T-cell (primary cell): ENCODE data around the gene TRPM6. TPM values are rescaled to one million over a fixed set of nuclear protein-coding genes. Genes with fewer than 3 reads are reported as not detected.
A peak's percentile ranks its signal among the peaks of the same experiment; 100 is the strongest.

Experiments used
- ATAC-seq, 4 experiments: fragments of 200-7000 bp in 3 of 4; fragments of 150-1000 bp in 1 of 4; cut with Tn5 transposase; replicated peaks in 1 of 4; 1 replicate in 3 of 4; 2 replicates in 1 of 4; pipeline ENCODE4 v1.10.0; 2021; ENCODE audit warnings: moderate library complexity in 3 of 4, mild to moderate bottlenecking in 2 of 4, moderate number of reproducible peaks in 1 of 4
- CTCF ChIA-PET, 2 donors: fragments of 300-600 bp; sonication (Branson Sonifier 250); formaldehyde crosslinking; loops; one replicate each; lab custom pipeline; 2022; ENCODE audit warnings: antibody characterized with exemption in 2 of 2; lab: Charles Lee
- POLR2A ChIA-PET, 2 donors: fragments of 300-600 bp; sonication (Branson Sonifier 250); formaldehyde crosslinking; loops; one replicate each; lab custom pipeline; 2022; ENCODE audit warnings: antibody characterized with exemption in 2 of 2; lab: Charles Lee
- DNase-seq, 35 experiments: peaks; one replicate each; pipeline versions ENCODE4 v3.0.0 to v3.0.0-alpha.2; 2013 to 2023
- H3K27ac ChIP-seq: one replicate; pipeline ENCODE4 v1.5.1; 2013; ENCODE audit warnings: low read length
- H3K27me3 ChIP-seq, 2 experiments: replicated peaks in 1 of 2; 1 replicate in 1 of 2; 2 replicates in 1 of 2; pipeline versions ENCODE4 v1.6.1 to v1.7.0; 2013; ENCODE audit warnings: low read length in 1 of 2, mixed read lengths in 1 of 2; ENCODE audit not compliant: control insufficient read depth in 2 of 2, insufficient read depth in 2 of 2; ENCODE audit errors: extremely low read depth in 1 of 2
- H3K36me3 ChIP-seq, 2 donors: 1 replicate in 1 of 2; 2 replicates in 1 of 2; pipeline versions ENCODE4 v1.6.1 to v1.7.0; 2013; ENCODE audit warnings: low read length in 1 of 2; ENCODE audit not compliant: control insufficient read depth in 2 of 2, insufficient read depth in 1 of 2; ENCODE audit errors: extremely low read depth in 1 of 2
- H3K4me1 ChIP-seq, 2 experiments: 1 replicate in 1 of 2; 2 replicates in 1 of 2; pipeline versions ENCODE4 v1.6.1 to v1.7.0; 2013; ENCODE audit warnings: low read length in 2 of 2, mixed read lengths in 1 of 2; ENCODE audit not compliant: insufficient read depth in 2 of 2, control insufficient read depth in 1 of 2; ENCODE audit errors: extremely low read depth in 1 of 2
- H3K4me3 ChIP-seq, 2 donors: 1 replicate in 1 of 2; 2 replicates in 1 of 2; pipeline versions ENCODE4 v1.5.1 to v1.7.0; 2013; ENCODE audit warnings: mild to moderate bottlenecking in 2 of 2, low read length in 1 of 2, moderate library complexity in 1 of 2; ENCODE audit not compliant: control insufficient read depth in 1 of 2; ENCODE audit errors: extremely low read depth in 1 of 2
- H3K9me3 ChIP-seq: 2 replicates; pipeline ENCODE4 v1.7.0; 2013
- H3K27ac Mint-ChIP-seq, 2 donors: one replicate each; pipeline ENCODE4 v1.8.0; 2020 to 2021; ENCODE audit warnings: mild to moderate bottlenecking in 2 of 2, mixed read lengths in 2 of 2
- H3K27me3 Mint-ChIP-seq, 2 donors: one replicate each; pipeline ENCODE4 v1.8.0; 2021 to 2022; ENCODE audit warnings: mixed read lengths in 2 of 2
- H3K36me3 Mint-ChIP-seq: one replicate; pipeline ENCODE4 v1.8.0; 2021; ENCODE audit warnings: mixed read lengths
- H3K4me1 Mint-ChIP-seq, 3 donors: one replicate each; pipeline ENCODE4 v1.8.0; 2020 to 2022; ENCODE audit warnings: mixed read lengths in 3 of 3, mild to moderate bottlenecking in 1 of 3
- H3K4me3 Mint-ChIP-seq, 3 donors: one replicate each; pipeline ENCODE4 v1.8.0; 2020 to 2022; ENCODE audit warnings: mild to moderate bottlenecking in 3 of 3, mixed read lengths in 3 of 3, moderate library complexity in 3 of 3
- H3K9me3 Mint-ChIP-seq, 3 donors: one replicate each; pipeline ENCODE4 v1.8.0; 2020 to 2022; ENCODE audit warnings: mixed read lengths in 3 of 3
- WGBS: methylation state at CpG from one replicate; pipeline ENCODE4 v1.1.5; 2013; ENCODE audit warnings: missing lambda C conversion rate; ENCODE audit not compliant: insufficient coverage; 5-methylcytosine and 5-hydroxymethylcytosine counted together
- total RNA-seq, 35 experiments: library from RNA in 6 of 35; stranded (reverse) in 6 of 35; fragments of 120-200 nt in 1 of 35; gene quantifications; one replicate each; pipeline versions ENCODE4 v1.2.1 to v1.2.4 and lab custom pipeline; 2013 to 2026

Gene TRPM6
- total RNA-seq, 5 donors from 2014 or later (not counting 1 experiment from before 2014, with no cell fraction given): not detected

DNA sequence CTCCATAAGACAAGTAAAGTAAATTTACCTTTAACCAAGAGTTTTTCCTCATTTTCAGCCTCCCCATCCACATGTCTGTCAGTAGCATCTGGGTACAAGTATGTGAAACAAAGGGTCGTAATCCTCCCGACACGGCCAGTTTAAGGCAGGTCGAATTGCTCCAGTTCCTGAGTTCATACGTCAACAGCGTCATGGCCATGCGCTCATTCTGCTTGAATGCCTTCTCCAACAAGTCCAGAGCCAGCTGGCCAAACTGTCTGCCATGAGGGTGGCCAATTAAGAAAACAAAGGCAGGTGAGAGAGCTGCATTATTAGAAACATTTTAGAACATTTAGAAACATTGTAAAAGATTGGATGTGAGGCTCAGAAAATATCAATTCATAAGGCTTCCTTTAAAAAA lies 87.5 kb downstream of the TRPM6 start:
- H3K9me3 Mint-ChIP-seq: no peaks in the 10 kb centered on the region
- 83% methylated on average over 5 of the region's 7 CpGs for WGBS
- CTCF ChIA-PET: interaction anchor here in 1 of 2 donors (0.7 to 1.1 kb wide), 2 partner anchors 9 to 182 kb away, joined by 3 to 8 read pairs; no protein-coding TSS in a partner anchor

GRCh38 chr9:74795803-74796202 lies 91.9 kb downstream of the TRPM6 start:
- CTCF ChIA-PET: no interaction called here
- no peaks in the 10 kb centered on the region for H3K36me3 Mint-ChIP-seq
- no peak overlapping the region for H3K27ac Mint-ChIP-seq
- POLR2A ChIA-PET: no interaction called here
- H3K9me3 Mint-ChIP-seq: no peaks in the 10 kb centered on the region
- peaks cover 7 to 16% of the 10 kb centered on the region in 2 donors for H3K27me3 Mint-ChIP-seq
- no peak for ATAC-seq
- H3K27ac ChIP-seq: no peak overlapping the region
- H3K36me3 ChIP-seq: no peaks in the 10 kb centered on the region
- H3K4me3 ChIP-seq: no peak overlapping the region
- H3K4me1 Mint-ChIP-seq: no peaks in the 10 kb centered on the region
- H3K27me3 ChIP-seq: peaks cover 2 to 3% of the 10 kb centered on the region in 2 experiments
- no peaks in the 10 kb centered on the region for H3K9me3 ChIP-seq
- no peaks in the 10 kb centered on the region for H3K4me1 ChIP-seq
- H3K4me3 Mint-ChIP-seq: no peak overlapping the region
- DNase-seq: no peak
- no CpG with 5 or more reads among the region's 1 CpG for WGBS

More for the DNA sequence above, 87.5 kb downstream of the TRPM6 start:
- H3K27ac ChIP-seq: no peak overlapping the region
- peaks cover 0 to 3% of the 10 kb centered on the region in 2 experiments for H3K27me3 ChIP-seq
- no peaks in the 10 kb centered on the region for H3K36me3 Mint-ChIP-seq
- no peaks in the 10 kb centered on the region for H3K9me3 ChIP-seq
- DNase-seq: no peak
- H3K4me1 Mint-ChIP-seq: no peaks in the 10 kb centered on the region
- H3K27ac Mint-ChIP-seq: no peak overlapping the region
- H3K4me3 Mint-ChIP-seq: no peak overlapping the region
- H3K36me3 ChIP-seq: no peaks in the 10 kb centered on the region
- H3K27me3 Mint-ChIP-seq: peaks cover 13 to 30% of the 10 kb centered on the region in 2 donors
- no peaks in the 10 kb centered on the region for H3K4me1 ChIP-seq
- H3K4me3 ChIP-seq: no peak overlapping the region
- no peak for ATAC-seq
- POLR2A ChIA-PET: no interaction called here

DNA sequence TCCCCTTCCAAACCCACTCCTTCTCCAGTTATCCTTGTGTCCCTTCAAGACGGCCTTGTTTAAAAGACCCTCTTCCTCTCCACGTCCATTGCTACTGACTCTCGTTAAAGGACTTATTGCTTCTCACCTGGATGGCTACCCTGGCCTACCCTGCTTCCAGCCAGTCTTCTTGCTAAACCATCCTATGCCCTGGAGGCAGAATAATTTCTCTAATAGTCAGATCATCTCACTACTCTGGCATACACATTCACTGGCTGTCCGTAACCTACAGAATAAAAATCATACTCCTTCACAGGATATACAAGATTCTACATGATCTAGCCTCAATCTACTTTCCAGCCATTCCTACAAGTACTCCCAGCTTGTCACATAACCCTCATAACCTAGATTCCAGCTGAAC lies 92.6 kb downstream of the TRPM6 start:
- Histone ChIP-seq H3K4me1 (no peaks in the 10 kb centered on the region), H3K9me3 (no peaks in the 10 kb centered on the region), H3K4me3 (no peak overlapping the region), H3K27ac (no peak overlapping the region), H3K27me3 (peaks cover under 1 to 2% of the 10 kb centered on the region in 2 experiments), H3K36me3 (no peaks in the 10 kb centered on the region)
- H3K4me3 Mint-ChIP-seq: no peak overlapping the region
- no peaks in the 10 kb centered on the region for H3K36me3 Mint-ChIP-seq
- CTCF ChIA-PET: interaction anchor here (0.7 to 1.3 kb wide), 3 partner anchors 20 to 425 kb away, joined by 3 to 5 read pairs (median 3); no protein-coding TSS in a partner anchor
- no peaks in the 10 kb centered on the region for H3K4me1 Mint-ChIP-seq
- WGBS: 75% methylated on average over 2 of the region's 4 CpGs
- no peaks in the 10 kb centered on the region for H3K9me3 Mint-ChIP-seq
- POLR2A ChIA-PET: no interaction called here
- H3K27me3 Mint-ChIP-seq: peaks cover 3 to 16% of the 10 kb centered on the region in 2 donors
- DNase-seq (no peak), ATAC-seq (no peak)
- H3K27ac Mint-ChIP-seq: no peak overlapping the region

GRCh38 chr9:74784506-74784905 lies 103.2 kb downstream of the TRPM6 start:
- Histone ChIP-seq H3K36me3 (no peaks in the 10 kb centered on the region), H3K27ac (no peak overlapping the region), H3K9me3 (no peaks in the 10 kb centered on the region), H3K27me3 (peaks cover 0 to 3% of the 10 kb centered on the region in 2 experiments), H3K4me3 (no peak overlapping the region), H3K4me1 (no peaks in the 10 kb centered on the region)
- Mint-ChIP-seq H3K9me3 (no peaks in the 10 kb centered on the region), H3K4me1 (no peaks in the 10 kb centered on the region), H3K4me3 (no peak overlapping the region), H3K27me3 (peaks cover 6 to 14% of the 10 kb centered on the region in 2 donors), H3K36me3 (no peaks in the 10 kb centered on the region), H3K27ac (no peak overlapping the region)
- POLR2A ChIA-PET: no interaction called here
- CTCF ChIA-PET: interaction anchor here (0.6 to 3.0 kb wide), 4 partner anchors 11 to 239 kb away, joined by 3 to 14 read pairs (median 3); no protein-coding TSS in a partner anchor
- DNase-seq (no peak), ATAC-seq (no peak)
- no CpG with 5 or more reads among the region's 5 CpGs for WGBS

- ATAC-seq: no peak
- DNase-seq: no peak
- peaks cover 0 to 7% of the 10 kb centered on the region in 2 experiments for H3K27me3 ChIP-seq
- CTCF ChIA-PET: interaction anchor here in 1 of 2 donors (0.6 to 3.0 kb wide), 2 partner anchors 10 to 1675 kb away, joined by 3 to 14 read pairs; no protein-coding TSS in a partner anchor
- Mint-ChIP-seq H3K36me3 (no peaks in the 10 kb centered on the region), H3K4me3 (no peak overlapping the region), H3K27me3 (peaks cover 8 to 14% of the 10 kb centered on the region in 2 donors), H3K9me3 (no peaks in the 10 kb centered on the region), H3K27ac (no peak overlapping the region), H3K4me1 (no peaks in the 10 kb centered on the region)
- no CpG with 5 or more reads among the region's 2 CpGs for WGBS
- H3K4me3 ChIP-seq: no peak overlapping the region
- H3K9me3 ChIP-seq: no peaks in the 10 kb centered on the region
- H3K4me1 ChIP-seq: no peaks in the 10 kb centered on the region
- no peaks in the 10 kb centered on the region for H3K36me3 ChIP-seq
- POLR2A ChIA-PET: no interaction called here
- H3K27ac ChIP-seq: no peak overlapping the region
These were observed 104.3 kb downstream of the TRPM6 start for GRCh38 chr9:74783408-74783807.

DNA sequence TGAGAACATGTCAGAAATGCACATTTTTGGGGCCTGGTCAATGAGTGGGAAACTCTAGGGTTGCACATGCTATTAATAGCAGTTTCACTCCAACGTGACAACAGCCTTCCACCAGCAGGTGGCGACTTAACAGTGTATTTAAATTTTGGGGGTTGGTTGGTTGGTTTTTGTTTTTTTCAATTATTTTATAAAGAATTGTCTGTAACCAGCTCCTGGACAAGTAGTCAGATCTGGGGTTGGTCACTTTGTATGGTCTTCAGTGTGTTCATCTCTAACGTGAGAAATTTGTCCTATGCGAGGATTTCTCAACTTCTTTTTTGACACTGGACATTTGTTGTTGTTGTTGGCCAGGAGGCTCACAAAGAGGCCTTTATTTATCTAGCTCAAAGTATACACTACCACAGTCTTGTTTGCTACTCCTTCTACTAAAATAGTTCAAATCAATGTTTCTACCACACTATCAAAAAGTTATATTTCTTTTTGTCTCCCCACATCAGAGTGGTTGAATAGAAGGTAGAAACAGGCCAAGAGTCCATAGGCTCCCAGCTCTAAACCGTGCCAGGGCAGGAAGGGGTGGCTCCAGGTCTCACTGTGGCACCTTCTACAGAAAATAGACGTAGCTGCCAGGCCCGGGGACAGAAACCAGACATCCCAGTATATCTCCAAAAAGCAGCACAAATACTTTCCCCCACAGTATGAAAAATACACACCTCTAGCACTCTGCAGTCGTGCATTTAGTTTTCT lies 110.4 kb downstream of the TRPM6 start:
- Mint-ChIP-seq H3K27me3 (peaks cover 6 to 9% of the 10 kb centered on the region in 2 donors), H3K4me1 (no peaks in the 10 kb centered on the region), H3K36me3 (no peaks in the 10 kb centered on the region), H3K9me3 (no peaks in the 10 kb centered on the region), H3K27ac (no peak overlapping the region), H3K4me3 (no peak overlapping the region)
- ATAC-seq (peak in 1 of 4 experiments; percentile 38), DNase-seq (peak; percentile 22 to 76 (median 58))
- Histone ChIP-seq H3K27ac (no peak overlapping the region), H3K4me1 (no peaks in the 10 kb centered on the region), H3K4me3 (no peak overlapping the region), H3K36me3 (no peaks in the 10 kb centered on the region), H3K27me3 (peaks cover 0 to 10% of the 10 kb centered on the region in 2 experiments), H3K9me3 (no peaks in the 10 kb centered on the region)
- CTCF ChIA-PET: interaction anchor here (0.6 to 5.3 kb wide), 23 partner anchors 9 to 383 kb away, joined by 3 to 26 read pairs (median 5); partner anchors contain the start of gene C9orf40 (in 1 of the 2)
- POLR2A ChIA-PET: interaction anchor here (0.5 to 0.8 kb wide), 2 partner anchors 292 to 305 kb away, joined by 3 read pairs; no protein-coding TSS in a partner anchor
- 79% methylated on average over 3 of the region's 8 CpGs for WGBS
